22Rv1 (cell line): Measurements from ENCODE around the gene TMC1.
"Not testable (repeated sequence)": the region's sequence is repeated elsewhere in the genome, so short reads cannot be mapped to it uniquely, and the experiment has no call there.

ENCODE experiments used
- ZFX ChIP-seq: fragments of 450-650 bp; IDR thresholded peaks from 2 replicates; pipeline ENCODE4 v1.6.1; 2017; ENCODE audit warnings: antibody characterized with exemption, borderline replicate concordance
- TF ChIP-seq, protein P1 (sequence below): fragments of 450-650 bp; IDR thresholded peaks from 2 replicates; pipeline ENCODE4 v1.5.1; 2017; ENCODE audit warnings: mild to moderate bottlenecking

DNA sequence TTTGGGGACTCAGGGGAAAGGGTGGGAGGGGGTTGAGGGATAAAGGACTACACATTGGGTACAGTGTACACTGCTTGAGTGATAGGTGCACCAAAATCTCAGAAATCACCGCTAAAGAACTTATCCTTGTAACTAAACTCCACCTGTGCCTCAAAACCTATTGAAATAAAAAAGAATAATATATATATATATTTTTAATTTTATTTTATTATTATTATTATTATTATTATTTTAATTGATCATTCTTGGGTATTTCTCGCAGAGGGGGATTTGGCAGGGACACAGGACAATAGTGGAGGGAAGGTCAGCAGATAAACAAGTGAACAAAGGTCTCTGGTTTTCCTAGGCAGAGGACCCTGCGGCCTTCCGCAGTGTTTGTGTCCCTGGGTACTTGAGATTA, 328.8 kb downstream of the TMC1 start:
- TF ChIP-seq, protein P1, sequence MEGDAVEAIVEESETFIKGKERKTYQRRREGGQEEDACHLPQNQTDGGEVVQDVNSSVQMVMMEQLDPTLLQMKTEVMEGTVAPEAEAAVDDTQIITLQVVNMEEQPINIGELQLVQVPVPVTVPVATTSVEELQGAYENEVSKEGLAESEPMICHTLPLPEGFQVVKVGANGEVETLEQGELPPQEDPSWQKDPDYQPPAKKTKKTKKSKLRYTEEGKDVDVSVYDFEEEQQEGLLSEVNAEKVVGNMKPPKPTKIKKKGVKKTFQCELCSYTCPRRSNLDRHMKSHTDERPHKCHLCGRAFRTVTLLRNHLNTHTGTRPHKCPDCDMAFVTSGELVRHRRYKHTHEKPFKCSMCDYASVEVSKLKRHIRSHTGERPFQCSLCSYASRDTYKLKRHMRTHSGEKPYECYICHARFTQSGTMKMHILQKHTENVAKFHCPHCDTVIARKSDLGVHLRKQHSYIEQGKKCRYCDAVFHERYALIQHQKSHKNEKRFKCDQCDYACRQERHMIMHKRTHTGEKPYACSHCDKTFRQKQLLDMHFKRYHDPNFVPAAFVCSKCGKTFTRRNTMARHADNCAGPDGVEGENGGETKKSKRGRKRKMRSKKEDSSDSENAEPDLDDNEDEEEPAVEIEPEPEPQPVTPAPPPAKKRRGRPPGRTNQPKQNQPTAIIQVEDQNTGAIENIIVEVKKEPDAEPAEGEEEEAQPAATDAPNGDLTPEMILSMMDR, result not testable (repeated sequence)
- TF ChIP-seq ZFX, result not testable (repeated sequence)
